ENCODE data around the gene TRABD2A. TPM values are rescaled to one million over a fixed set of nuclear protein-coding genes. Genes with fewer than 3 reads are reported as not detected.
"Not testable (repeated sequence)": the region's sequence is repeated elsewhere in the genome, so short reads cannot be mapped to it uniquely, and the experiment has no call there.

TRABD2A gene
- total RNA-seq, 4 donors from 2014 or later: 0.47 to 2.7 (median 1.4) TPM

DNA sequence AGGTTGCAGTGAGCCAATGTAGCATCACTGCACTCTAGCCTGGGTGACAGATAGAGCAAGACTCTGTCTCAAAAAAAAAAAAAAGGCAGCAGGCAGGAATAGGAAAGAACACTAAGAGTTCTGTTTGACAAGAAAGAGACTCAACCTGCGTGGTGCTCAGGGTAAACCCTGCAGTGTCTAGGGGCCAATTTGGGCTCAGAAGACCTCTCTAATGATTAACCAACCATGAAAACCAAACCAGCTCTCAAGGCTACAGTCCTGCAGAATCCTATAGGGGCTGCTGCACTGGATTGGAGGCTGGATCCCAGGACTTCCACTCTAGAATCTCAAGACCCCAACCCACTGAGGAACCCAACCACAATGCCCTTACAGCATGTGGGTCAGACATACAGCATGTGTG, 2.4 kb downstream of the TRABD2A start:
- H3K4me3 ChIP-seq: no peak overlapping the region
- H3K4me1 ChIP-seq: peaks cover 0 to 35% (median 21%) of the 10 kb centered on the region in 3 donors
- peaks cover 49% of the 10 kb centered on the region for H3K27me3 ChIP-seq
- no peaks in the 10 kb centered on the region for H3K9me3 ChIP-seq
- H3K27ac ChIP-seq: no peak overlapping the region
- 58% methylated on average over 1 of the region's 1 CpG; no CpG with 5 or more reads in 1 of the 2 donors for WGBS, 2 donors (ENCODE audit: low coverage in 1 of 2)
- TF ChIP-seq POLR2A (IDR thresholded peaks at IDR 0.05) (no peak), POLR2AphosphoS5 (IDR thresholded peaks at IDR 0.05) (no peak), EP300 (IDR thresholded peaks at IDR 0.05) (no peak), CTCF (IDR thresholded peaks at IDR 0.05) (no peak)
- no peak for ATAC-seq
- H3K36me3 ChIP-seq: no peaks in the 10 kb centered on the region

DNA sequence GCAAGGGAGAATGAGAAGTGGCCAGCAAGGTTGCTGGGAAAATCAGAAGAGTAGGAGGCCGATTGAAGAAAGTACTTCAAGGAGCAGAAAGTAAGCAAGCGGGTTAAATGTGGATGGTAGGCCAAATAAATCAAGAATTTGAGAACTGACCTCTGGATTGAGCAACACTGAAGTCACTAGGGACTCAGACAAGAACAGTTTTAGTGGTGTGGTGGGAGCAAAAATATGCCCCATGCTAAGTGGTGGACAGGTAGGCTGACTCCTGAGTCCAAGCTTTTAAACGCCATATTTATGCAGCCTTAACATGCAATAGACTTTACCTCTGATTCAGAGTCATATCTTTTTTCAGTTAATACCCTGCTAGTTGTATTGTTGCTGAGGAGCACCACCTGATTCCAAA, 4.5 kb downstream of the TRABD2A start:
- Histone ChIP-seq H3K9me3 (no peaks in the 10 kb centered on the region), H3K27me3 (peaks cover 35% of the 10 kb centered on the region), H3K36me3 (no peaks in the 10 kb centered on the region), H3K27ac (no peak overlapping the region), H3K4me3 (no peak overlapping the region), H3K4me1 (peaks cover 0 to 22% (median 17%) of the 10 kb centered on the region in 3 donors)
- no peak for ATAC-seq
- no peak for TF ChIP-seq CTCF (IDR thresholded peaks at IDR 0.05)
- no peak for TF ChIP-seq POLR2A (IDR thresholded peaks at IDR 0.05)
- TF ChIP-seq POLR2AphosphoS5 (IDR thresholded peaks at IDR 0.05): no peak
- TF ChIP-seq EP300 (IDR thresholded peaks at IDR 0.05): no peak
- WGBS, 2 donors (ENCODE audit: low coverage in 1 of 2): 87 to 90% methylated on average over 3 of the region's 3 CpGs

GRCh38 chr2:84875619-84876018, 5.3 kb downstream of the TRABD2A start:
- H3K4me3 ChIP-seq, ATAC-seq, H3K36me3 ChIP-seq, H3K27ac ChIP-seq, H3K9me3 ChIP-seq: not testable (repeated sequence)
- peaks cover 27% of the 10 kb centered on the region for H3K27me3 ChIP-seq
- WGBS, 2 donors (ENCODE audit: low coverage in 1 of 2): 71 to 100% methylated on average over 1 of the region's 1 CpG
- peaks cover 0 to 14% (median 9%) of the 10 kb centered on the region in 3 donors for H3K4me1 ChIP-seq

DNA sequence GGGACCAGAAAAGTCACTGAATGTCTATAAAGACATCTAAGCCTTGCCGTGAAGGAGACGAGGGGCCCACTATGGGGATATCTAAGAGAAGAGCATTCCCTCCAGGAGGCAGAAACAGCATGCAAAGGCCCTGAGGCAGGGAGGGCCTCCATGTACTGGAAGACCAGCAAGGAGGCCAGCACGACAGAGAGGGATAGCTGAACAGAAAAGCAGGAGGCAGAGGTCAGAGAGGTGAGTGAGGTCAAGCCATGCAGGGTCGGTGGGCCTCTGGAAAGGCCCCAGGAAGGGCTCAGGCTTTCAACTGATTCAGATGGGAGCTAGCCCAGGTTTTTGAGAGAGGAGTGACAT, 5.7 kb downstream of the TRABD2A start:
- no peaks in the 10 kb centered on the region for H3K9me3 ChIP-seq
- peaks cover 0 to 10% (median 5%) of the 10 kb centered on the region in 3 donors for H3K4me1 ChIP-seq
- ATAC-seq: no peak
- TF ChIP-seq EP300 (IDR thresholded peaks at IDR 0.05) (no peak), POLR2A (IDR thresholded peaks at IDR 0.05) (no peak), CTCF (IDR thresholded peaks at IDR 0.05) (no peak), POLR2AphosphoS5 (IDR thresholded peaks at IDR 0.05) (no peak)
- H3K27me3 ChIP-seq: peaks cover 24% of the 10 kb centered on the region
- no peak overlapping the region for H3K27ac ChIP-seq
- no peak overlapping the region for H3K4me3 ChIP-seq
- 55 to 68% methylated on average over 3 to 4 of the region's 4 CpGs for WGBS, 2 donors (ENCODE audit: low coverage in 1 of 2)
- no peaks in the 10 kb centered on the region for H3K36me3 ChIP-seq

DNA sequence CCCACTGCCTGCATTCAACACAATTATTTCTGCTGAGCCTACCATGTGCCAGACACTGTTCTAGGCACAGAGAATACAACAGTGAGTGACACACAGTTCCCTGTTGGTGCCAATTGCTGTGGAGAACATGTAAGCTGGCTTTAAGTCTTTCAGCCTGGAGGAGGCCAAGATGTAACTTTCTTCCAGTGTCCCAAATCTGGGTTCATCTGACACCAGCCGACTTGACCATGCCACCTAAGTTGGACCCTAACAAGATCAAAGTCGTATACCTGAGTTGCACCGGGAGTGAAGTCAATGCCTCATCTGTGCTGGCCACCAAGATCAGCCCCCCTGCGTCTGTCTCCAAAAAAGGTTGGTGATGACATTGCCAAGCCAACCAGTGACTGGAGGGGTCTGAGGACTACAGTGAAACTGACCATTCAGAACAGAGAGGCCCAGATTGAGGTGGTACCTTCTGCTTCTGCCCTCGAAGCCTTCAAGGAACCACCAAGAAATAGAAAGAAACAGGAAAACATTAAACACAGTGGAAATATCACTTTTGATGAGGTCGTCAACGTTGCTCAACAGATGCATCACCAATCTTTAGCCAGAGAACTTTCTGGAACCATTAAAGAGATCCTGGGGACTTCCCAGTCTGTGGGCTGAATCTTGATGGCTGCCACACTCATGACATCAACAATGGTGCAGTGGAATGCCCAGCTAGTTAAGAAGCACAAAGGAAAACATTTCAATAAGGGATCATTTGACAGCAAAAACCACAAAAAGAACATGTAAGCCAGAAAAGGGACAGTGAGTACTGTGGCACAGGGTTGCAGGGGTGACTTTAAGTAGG, 6.3 kb downstream of the TRABD2A start:
- Histone ChIP-seq H3K27ac (no peak overlapping the region), H3K4me3 (no peak overlapping the region), H3K9me3 (no peaks in the 10 kb centered on the region), H3K4me1 (peaks cover 0 to 4% (median 0%) of the 10 kb centered on the region in 3 donors), H3K27me3 (peaks cover 21% of the 10 kb centered on the region), H3K36me3 (no peaks in the 10 kb centered on the region)
- 65 to 78% methylated on average over 3 to 4 of the region's 7 CpGs for WGBS, 2 donors (ENCODE audit: low coverage in 1 of 2)
- ATAC-seq: no peak
- TF ChIP-seq POLR2AphosphoS5 (IDR thresholded peaks at IDR 0.05): no peak
- no peak for TF ChIP-seq EP300 (IDR thresholded peaks at IDR 0.05)
- no peak for TF ChIP-seq CTCF (IDR thresholded peaks at IDR 0.05)
- TF ChIP-seq POLR2A (IDR thresholded peaks at IDR 0.05): no peak
